Liver (tissue), 9 donors: ENCODE results near the gene PTPRD. TPM values are rescaled to one million over a fixed set of nuclear protein-coding genes. Genes with fewer than 3 reads are reported as not detected.

Experiments used
- DNase-seq: peaks from one replicate; pipeline ENCODE4 v3.0.0-alpha.2; 2017; ENCODE audit warnings: low spot score
- H3K27ac ChIP-seq, 2 donors: one replicate each; pipeline ENCODE4 v1.7.0; 2013; ENCODE audit warnings: inconsistent platforms in 2 of 2, low read length in 2 of 2, control low read depth in 1 of 2, low read depth in 1 of 2, mild to moderate bottlenecking in 1 of 2
- H3K27me3 ChIP-seq, 4 donors: one replicate each; pipeline versions ENCODE4 v1.6.1 to v1.7.0; 2013; ENCODE audit warnings: low read length in 3 of 4, inconsistent platforms in 1 of 4, mild to moderate bottlenecking in 1 of 4, moderate library complexity in 1 of 4; ENCODE audit not compliant: control insufficient read depth in 4 of 4, insufficient read depth in 4 of 4
- H3K36me3 ChIP-seq, 4 donors: one replicate each; pipeline versions ENCODE4 v1.6.1 to v1.7.0; 2013; ENCODE audit warnings: low read length in 3 of 4, mild to moderate bottlenecking in 3 of 4, low read depth in 1 of 4, moderate library complexity in 1 of 4; ENCODE audit not compliant: control insufficient read depth in 4 of 4, insufficient read depth in 3 of 4
- H3K4me1 ChIP-seq, 4 donors: one replicate each; pipeline versions ENCODE4 v1.6.1 to v1.7.0; 2013; ENCODE audit warnings: low read length in 3 of 4, mild to moderate bottlenecking in 3 of 4, moderate library complexity in 1 of 4; ENCODE audit not compliant: control insufficient read depth in 4 of 4, insufficient read depth in 4 of 4
- H3K4me3 ChIP-seq, 3 donors: one replicate each; pipeline versions ENCODE4 v1.6.1 to v1.7.0; 2013; ENCODE audit warnings: low read length in 3 of 3, control low read depth in 1 of 3, low read depth in 1 of 3, mild to moderate bottlenecking in 1 of 3
- H3K9ac ChIP-seq, 2 donors: one replicate each; pipeline ENCODE4 v1.7.0; 2013; ENCODE audit warnings: low read length in 2 of 2, mild to moderate bottlenecking in 2 of 2, moderate library complexity in 2 of 2, control low read depth in 1 of 2, low read depth in 1 of 2
- H3K9me3 ChIP-seq, 4 donors: one replicate each; pipeline versions ENCODE4 v1.6.1 to v1.7.0; 2013; ENCODE audit warnings: low read length in 3 of 4; ENCODE audit not compliant: control insufficient read depth in 4 of 4
- EGR1 ChIP-seq, 2 donors: IDR thresholded peaks; 2 replicates each; pipeline ENCODE4 v1.6.1; 2016 to 2018; ENCODE audit warnings: antibody characterized with exemption in 2 of 2, low read depth in 2 of 2
- FOXA1 ChIP-seq: IDR thresholded peaks from 2 replicates; pipeline ENCODE4 v1.6.1; 2016; ENCODE audit warnings: antibody characterized with exemption
- FOXA2 ChIP-seq: IDR thresholded peaks from 2 replicates; pipeline ENCODE4 v1.6.1; 2016; ENCODE audit warnings: antibody characterized with exemption
- GABPA ChIP-seq, 2 donors: IDR thresholded peaks in 1 of 2; conservative IDR thresholded peaks in 1 of 2; 2 replicates each; pipeline ENCODE4 v1.6.1; 2016; ENCODE audit warnings: antibody characterized with exemption in 2 of 2, mild to moderate bottlenecking in 1 of 2, moderate library complexity in 1 of 2
- HNF4A ChIP-seq, 2 donors: conservative IDR thresholded peaks; 2 replicates each; pipeline ENCODE4 v1.6.1; 2016; ENCODE audit warnings: antibody characterized with exemption in 2 of 2, mild to moderate bottlenecking in 2 of 2
- HNF4G ChIP-seq: IDR thresholded peaks from 2 replicates; pipeline ENCODE4 v1.6.1; 2016; ENCODE audit warnings: antibody characterized with exemption
- JUND ChIP-seq, 2 donors: IDR thresholded peaks; 2 replicates each; pipeline ENCODE4 v1.6.1; 2016; ENCODE audit warnings: antibody characterized with exemption in 2 of 2
- NR2F2 ChIP-seq: IDR thresholded peaks from 2 replicates; pipeline ENCODE4 v1.6.1; 2016; ENCODE audit warnings: antibody characterized with exemption
- RAD21 ChIP-seq, 2 donors: IDR thresholded peaks; 2 replicates each; pipeline ENCODE4 v1.6.1; 2016; ENCODE audit warnings: antibody characterized with exemption in 2 of 2, mild to moderate bottlenecking in 2 of 2
- RXRA ChIP-seq, 2 donors: IDR thresholded peaks; 2 replicates each; pipeline ENCODE4 v1.6.1; 2017 to 2018; ENCODE audit warnings: antibody characterized with exemption in 2 of 2, mild to moderate bottlenecking in 1 of 2
- SP1 ChIP-seq: IDR thresholded peaks from 2 replicates; pipeline ENCODE4 v1.6.1; 2018; ENCODE audit warnings: antibody characterized with exemption, mild to moderate bottlenecking
- TAF1 ChIP-seq: conservative IDR thresholded peaks from 2 replicates; pipeline ENCODE4 v1.6.1; 2016; ENCODE audit warnings: antibody characterized with exemption, mild to moderate bottlenecking
- YY1 ChIP-seq: IDR thresholded peaks from 2 replicates; pipeline ENCODE4 v1.6.1; 2016; ENCODE audit warnings: antibody characterized with exemption, mild to moderate bottlenecking
- WGBS: extraction: QIAGEN DNeasy Blood & Tissue Kit; methylation state at CpG from one replicate; pipeline ENCODE4 v1.1.7; 2013; 5-methylcytosine and 5-hydroxymethylcytosine counted together
- polyA plus RNA-seq, 2 donors: library from polyadenylated mRNA; stranded (reverse) in 1 of 2; unstranded in 1 of 2; fragments of 200-250 nt in 1 of 2; fragments of >200 nt in 1 of 2; fragmentation: Nextera tagmentation in 1 of 2; extraction: Ambion mirVana in 1 of 2; gene quantifications; one replicate each; pipeline versions ENCODE4 v1.2.1 to v1.2.3, GENCODE V29; 2013 to 2015
- total RNA-seq, 2 donors: library from RNA; depleted of rRNA; stranded (reverse); fragments of >200 nt; gene quantifications; one replicate each; pipeline ENCODE4 v1.2.3, GENCODE V29; 2014
- TF ChIP-seq, protein P1 (sequence below): fragments of 150-350 bp; IDR thresholded peaks from 2 replicates; pipeline ENCODE4 v1.5.1; 2017; ENCODE audit warnings: improper control_type of control experiment, low read depth, low read length; ENCODE audit not compliant: missing input control
- TF ChIP-seq, protein P2 (sequence below): IDR thresholded peaks from 2 replicates; pipeline ENCODE4 v1.6.1; 2016; ENCODE audit warnings: antibody characterized with exemption
- TF ChIP-seq, protein P3 (sequence below): IDR thresholded peaks from 2 replicates; pipeline ENCODE4 v1.6.1; 2016; ENCODE audit warnings: antibody characterized with exemption, mild to moderate bottlenecking
- TF ChIP-seq, protein P4 (sequence below): IDR thresholded peaks from 2 replicates; pipeline ENCODE4 v1.6.1; 2016; ENCODE audit warnings: antibody characterized with exemption
- donor health status: healthy.
- donor health status: healthy.
- donor health status: healthy.
- donor health status: healthy.
- donor health status: healthy.

The PTPRD gene
- total and polyA plus RNA-seq, 4 donors = 0.78 to 34.2 (median 4.7) TPM

DNA sequence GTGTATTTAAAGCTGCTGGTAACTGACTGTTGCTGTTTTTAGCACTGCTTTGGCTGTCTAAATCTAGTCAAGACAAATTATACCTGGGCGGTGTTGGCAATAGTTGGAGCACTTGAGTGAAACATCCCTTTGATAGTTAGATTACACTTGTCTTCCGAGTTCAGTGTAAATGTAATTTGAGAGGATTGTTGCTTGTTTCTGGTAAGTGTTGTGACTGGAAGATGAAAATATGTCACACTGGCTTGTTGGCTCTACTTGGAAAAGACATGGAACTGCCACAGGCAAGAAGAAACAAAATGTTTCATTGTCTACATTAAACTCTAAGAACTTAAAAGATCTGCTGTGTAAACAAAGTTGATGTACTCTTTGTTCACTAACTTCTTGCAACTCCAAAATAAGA, 49.2 kb upstream of the PTPRD start:
- no peaks in the 10 kb centered on the region for H3K36me3 ChIP-seq
- H3K4me1 ChIP-seq = no peaks in the 10 kb centered on the region
- H3K4me3 ChIP-seq = no peak overlapping the region
- WGBS = 63% methylated on average over 2 of the region's 2 CpGs
- H3K9ac ChIP-seq = no peak overlapping the region
- TF ChIP-seq, protein P1, sequence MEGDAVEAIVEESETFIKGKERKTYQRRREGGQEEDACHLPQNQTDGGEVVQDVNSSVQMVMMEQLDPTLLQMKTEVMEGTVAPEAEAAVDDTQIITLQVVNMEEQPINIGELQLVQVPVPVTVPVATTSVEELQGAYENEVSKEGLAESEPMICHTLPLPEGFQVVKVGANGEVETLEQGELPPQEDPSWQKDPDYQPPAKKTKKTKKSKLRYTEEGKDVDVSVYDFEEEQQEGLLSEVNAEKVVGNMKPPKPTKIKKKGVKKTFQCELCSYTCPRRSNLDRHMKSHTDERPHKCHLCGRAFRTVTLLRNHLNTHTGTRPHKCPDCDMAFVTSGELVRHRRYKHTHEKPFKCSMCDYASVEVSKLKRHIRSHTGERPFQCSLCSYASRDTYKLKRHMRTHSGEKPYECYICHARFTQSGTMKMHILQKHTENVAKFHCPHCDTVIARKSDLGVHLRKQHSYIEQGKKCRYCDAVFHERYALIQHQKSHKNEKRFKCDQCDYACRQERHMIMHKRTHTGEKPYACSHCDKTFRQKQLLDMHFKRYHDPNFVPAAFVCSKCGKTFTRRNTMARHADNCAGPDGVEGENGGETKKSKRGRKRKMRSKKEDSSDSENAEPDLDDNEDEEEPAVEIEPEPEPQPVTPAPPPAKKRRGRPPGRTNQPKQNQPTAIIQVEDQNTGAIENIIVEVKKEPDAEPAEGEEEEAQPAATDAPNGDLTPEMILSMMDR = no peak
- TF ChIP-seq TAF1 (no peak), GABPA (IDR thresholded peaks at IDR 0.05 in 1 of 2, conservative IDR thresholded peaks at IDR 0.05 in 1 of 2) (no peak), FOXA2 (no peak), HNF4A (conservative IDR thresholded peaks at IDR 0.05) (no peak), RAD21 (IDR thresholded peaks at IDR 0.05) (no peak), SP1 (no peak), RXRA (IDR thresholded peaks at IDR 0.05) (no peak), EGR1 (IDR thresholded peaks at IDR 0.05; ENCODE audit: low read depth in 2 of 2) (no peak), NR2F2 (no peak), HNF4G (no peak), FOXA1 (no peak), YY1 (no peak), JUND (IDR thresholded peaks at IDR 0.05) (no peak)
- TF ChIP-seq, protein P2, sequence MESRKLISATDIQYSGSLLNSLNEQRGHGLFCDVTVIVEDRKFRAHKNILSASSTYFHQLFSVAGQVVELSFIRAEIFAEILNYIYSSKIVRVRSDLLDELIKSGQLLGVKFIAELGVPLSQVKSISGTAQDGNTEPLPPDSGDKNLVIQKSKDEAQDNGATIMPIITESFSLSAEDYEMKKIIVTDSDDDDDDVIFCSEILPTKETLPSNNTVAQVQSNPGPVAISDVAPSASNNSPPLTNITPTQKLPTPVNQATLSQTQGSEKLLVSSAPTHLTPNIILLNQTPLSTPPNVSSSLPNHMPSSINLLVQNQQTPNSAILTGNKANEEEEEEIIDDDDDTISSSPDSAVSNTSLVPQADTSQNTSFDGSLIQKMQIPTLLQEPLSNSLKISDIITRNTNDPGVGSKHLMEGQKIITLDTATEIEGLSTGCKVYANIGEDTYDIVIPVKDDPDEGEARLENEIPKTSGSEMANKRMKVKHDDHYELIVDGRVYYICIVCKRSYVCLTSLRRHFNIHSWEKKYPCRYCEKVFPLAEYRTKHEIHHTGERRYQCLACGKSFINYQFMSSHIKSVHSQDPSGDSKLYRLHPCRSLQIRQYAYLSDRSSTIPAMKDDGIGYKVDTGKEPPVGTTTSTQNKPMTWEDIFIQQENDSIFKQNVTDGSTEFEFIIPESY = no peak
- TF ChIP-seq, protein P3, sequence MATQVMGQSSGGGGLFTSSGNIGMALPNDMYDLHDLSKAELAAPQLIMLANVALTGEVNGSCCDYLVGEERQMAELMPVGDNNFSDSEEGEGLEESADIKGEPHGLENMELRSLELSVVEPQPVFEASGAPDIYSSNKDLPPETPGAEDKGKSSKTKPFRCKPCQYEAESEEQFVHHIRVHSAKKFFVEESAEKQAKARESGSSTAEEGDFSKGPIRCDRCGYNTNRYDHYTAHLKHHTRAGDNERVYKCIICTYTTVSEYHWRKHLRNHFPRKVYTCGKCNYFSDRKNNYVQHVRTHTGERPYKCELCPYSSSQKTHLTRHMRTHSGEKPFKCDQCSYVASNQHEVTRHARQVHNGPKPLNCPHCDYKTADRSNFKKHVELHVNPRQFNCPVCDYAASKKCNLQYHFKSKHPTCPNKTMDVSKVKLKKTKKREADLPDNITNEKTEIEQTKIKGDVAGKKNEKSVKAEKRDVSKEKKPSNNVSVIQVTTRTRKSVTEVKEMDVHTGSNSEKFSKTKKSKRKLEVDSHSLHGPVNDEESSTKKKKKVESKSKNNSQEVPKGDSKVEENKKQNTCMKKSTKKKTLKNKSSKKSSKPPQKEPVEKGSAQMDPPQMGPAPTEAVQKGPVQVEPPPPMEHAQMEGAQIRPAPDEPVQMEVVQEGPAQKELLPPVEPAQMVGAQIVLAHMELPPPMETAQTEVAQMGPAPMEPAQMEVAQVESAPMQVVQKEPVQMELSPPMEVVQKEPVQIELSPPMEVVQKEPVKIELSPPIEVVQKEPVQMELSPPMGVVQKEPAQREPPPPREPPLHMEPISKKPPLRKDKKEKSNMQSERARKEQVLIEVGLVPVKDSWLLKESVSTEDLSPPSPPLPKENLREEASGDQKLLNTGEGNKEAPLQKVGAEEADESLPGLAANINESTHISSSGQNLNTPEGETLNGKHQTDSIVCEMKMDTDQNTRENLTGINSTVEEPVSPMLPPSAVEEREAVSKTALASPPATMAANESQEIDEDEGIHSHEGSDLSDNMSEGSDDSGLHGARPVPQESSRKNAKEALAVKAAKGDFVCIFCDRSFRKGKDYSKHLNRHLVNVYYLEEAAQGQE = no peak
- TF ChIP-seq, protein P4, sequence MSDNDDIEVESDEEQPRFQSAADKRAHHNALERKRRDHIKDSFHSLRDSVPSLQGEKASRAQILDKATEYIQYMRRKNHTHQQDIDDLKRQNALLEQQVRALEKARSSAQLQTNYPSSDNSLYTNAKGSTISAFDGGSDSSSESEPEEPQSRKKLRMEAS = no peak
- DNase-seq = no peak
- H3K27me3 ChIP-seq = no peaks in the 10 kb centered on the region
- H3K27ac ChIP-seq = no peak overlapping the region
- no peaks in the 10 kb centered on the region for H3K9me3 ChIP-seq

DNA sequence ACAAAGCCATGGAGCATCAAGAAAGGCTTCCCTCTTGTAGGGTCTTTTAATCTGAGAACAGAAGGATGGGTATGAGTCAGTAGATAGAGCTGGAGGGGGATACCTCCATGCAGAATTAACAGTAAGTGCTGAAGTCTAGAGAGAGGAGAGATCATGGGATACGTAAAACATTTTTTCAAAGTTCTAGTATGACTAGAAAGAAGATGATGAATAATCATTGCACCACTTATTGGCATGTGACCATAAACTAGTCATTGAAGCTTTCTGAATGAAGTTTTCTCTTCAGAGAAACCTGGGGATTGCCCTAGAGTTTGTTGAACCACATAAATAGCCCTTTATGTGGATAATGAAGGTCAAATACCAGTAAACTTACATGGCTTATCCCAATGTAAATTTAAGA, 48.6 kb upstream of the PTPRD start:
- Histone ChIP-seq H3K4me3 (no peak overlapping the region), H3K27me3 (no peaks in the 10 kb centered on the region), H3K4me1 (no peaks in the 10 kb centered on the region), H3K27ac (no peak overlapping the region), H3K9me3 (no peaks in the 10 kb centered on the region), H3K36me3 (no peaks in the 10 kb centered on the region), H3K9ac (no peak overlapping the region)
- TF ChIP-seq, protein P3 = no peak
- TF ChIP-seq, protein P4 = no peak
- TF ChIP-seq JUND (IDR thresholded peaks at IDR 0.05) = no peak
- TF ChIP-seq TAF1 = no peak
- TF ChIP-seq GABPA (IDR thresholded peaks at IDR 0.05 in 1 of 2, conservative IDR thresholded peaks at IDR 0.05 in 1 of 2) = no peak
- WGBS = 79% methylated on average over 1 of the region's 1 CpG
- no peak for DNase-seq
